Thymus (tissue), 11 donors: ENCODE measurements around the gene COG1. TPM values are rescaled to one million over a fixed set of nuclear protein-coding genes. Genes with fewer than 3 reads are reported as not detected.

ENCODE experiments used
- DNase-seq, 9 donors: peaks; one replicate each; pipeline ENCODE4 v3.0.0-alpha.2; 2013; ENCODE audit warnings: low spot score in 9 of 9, low read depth in 6 of 9, missing footprints in 1 of 9
- H3K27ac ChIP-seq, 2 donors: one replicate each; pipeline ENCODE4 v1.5.1; 2013; ENCODE audit warnings: control low read depth in 1 of 2, low read depth in 1 of 2, low read length in 1 of 2, mild to moderate bottlenecking in 1 of 2, moderate library complexity in 1 of 2
- H3K27me3 ChIP-seq, 2 donors: one replicate each; pipeline ENCODE4 v1.5.1; 2013; ENCODE audit warnings: low read length in 1 of 2; ENCODE audit not compliant: control insufficient read depth in 2 of 2, insufficient read depth in 1 of 2
- H3K36me3 ChIP-seq, 2 donors: one replicate each; pipeline ENCODE4 v1.5.1; 2013; ENCODE audit warnings: low read length in 1 of 2, mild to moderate bottlenecking in 1 of 2, moderate library complexity in 1 of 2; ENCODE audit not compliant: control insufficient read depth in 2 of 2, insufficient read depth in 2 of 2
- H3K4me1 ChIP-seq, 2 donors: one replicate each; pipeline ENCODE4 v1.5.1; 2013; ENCODE audit warnings: low read length in 2 of 2; ENCODE audit not compliant: control insufficient read depth in 2 of 2, insufficient read depth in 2 of 2
- H3K4me3 ChIP-seq, 2 donors: one replicate each; pipeline ENCODE4 v1.5.1; 2013; ENCODE audit warnings: low read length in 2 of 2, control low read depth in 1 of 2, mild to moderate bottlenecking in 1 of 2
- H3K9me3 ChIP-seq, 2 donors: one replicate each; pipeline ENCODE4 v1.5.1; 2013; ENCODE audit warnings: low read length in 1 of 2, mild to moderate bottlenecking in 1 of 2; ENCODE audit not compliant: control insufficient read depth in 2 of 2, insufficient read depth in 1 of 2
- WGBS: extraction: QIAGEN DNeasy Blood & Tissue Kit; methylation state at CpG from one replicate; pipeline ENCODE4 v1.1.7; 2013; 5-methylcytosine and 5-hydroxymethylcytosine counted together
- polyA plus RNA-seq: library from polyadenylated mRNA; stranded (reverse); fragments of 200-250 nt; gene quantifications from one replicate; pipeline ENCODE4 v1.2.3, GENCODE V29; 2013
- total RNA-seq: library from RNA; stranded (reverse); fragments of 120-200 nt; gene quantifications from one replicate; pipeline ENCODE4 v1.2.4, GENCODE V29; 2013
- donor health status: healthy.

Gene COG1
- total and polyA plus RNA-seq, 2 donors = 14.3 to 15.7 TPM

DNA sequence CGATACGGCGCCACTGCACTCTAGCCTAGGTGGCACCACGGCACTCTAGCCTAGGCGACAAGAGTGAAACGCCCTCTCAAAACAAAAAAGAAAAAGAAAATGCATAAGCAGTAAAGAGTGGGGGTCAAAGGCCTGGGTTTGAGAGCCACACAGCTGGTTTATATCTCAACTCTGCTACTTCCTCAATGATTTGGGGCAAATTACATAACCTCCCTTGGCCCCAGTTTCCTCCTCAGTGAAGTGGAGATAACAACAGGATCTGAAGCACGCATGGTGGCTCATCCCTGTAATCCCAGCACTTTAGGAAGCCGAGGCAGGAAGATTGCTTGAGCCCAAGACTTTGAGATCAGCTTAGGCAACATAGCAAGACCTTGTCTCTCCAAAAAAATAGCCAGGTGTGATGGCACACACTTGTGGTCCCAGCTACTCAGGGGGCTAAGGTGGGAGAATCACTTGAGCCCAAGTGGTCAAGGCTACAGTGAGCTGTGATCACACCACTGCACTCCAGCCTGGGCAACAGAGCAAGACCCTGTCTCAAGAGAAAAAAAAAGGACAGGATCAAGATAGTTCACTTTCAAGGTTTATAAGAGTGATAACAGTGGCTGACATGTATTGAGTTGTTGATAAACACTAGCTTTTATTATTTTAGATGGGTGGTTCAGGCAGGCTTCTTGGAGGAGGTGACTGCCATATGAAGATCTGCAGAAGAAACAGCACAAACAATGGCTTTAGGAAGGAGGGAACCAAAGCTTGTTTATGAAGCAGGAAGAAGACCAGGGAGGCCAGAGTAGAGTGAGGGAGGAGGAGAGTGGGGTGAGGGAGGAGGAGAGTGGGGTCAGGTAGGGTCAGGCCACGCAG is 8.5 kb upstream of the COG1 start:
- Histone ChIP-seq H3K27me3 (no peaks in the 10 kb centered on the region), H3K9me3 (no peaks in the 10 kb centered on the region), H3K4me1 (peaks cover 0 to 3% of the 10 kb centered on the region in 2 donors), H3K36me3 (peaks cover 0 to 5% of the 10 kb centered on the region in 2 donors), H3K4me3 (no peak overlapping the region), H3K27ac (no peak overlapping the region)
- no peak for DNase-seq
- 88% methylated on average over 9 of the region's 9 CpGs for WGBS

DNA sequence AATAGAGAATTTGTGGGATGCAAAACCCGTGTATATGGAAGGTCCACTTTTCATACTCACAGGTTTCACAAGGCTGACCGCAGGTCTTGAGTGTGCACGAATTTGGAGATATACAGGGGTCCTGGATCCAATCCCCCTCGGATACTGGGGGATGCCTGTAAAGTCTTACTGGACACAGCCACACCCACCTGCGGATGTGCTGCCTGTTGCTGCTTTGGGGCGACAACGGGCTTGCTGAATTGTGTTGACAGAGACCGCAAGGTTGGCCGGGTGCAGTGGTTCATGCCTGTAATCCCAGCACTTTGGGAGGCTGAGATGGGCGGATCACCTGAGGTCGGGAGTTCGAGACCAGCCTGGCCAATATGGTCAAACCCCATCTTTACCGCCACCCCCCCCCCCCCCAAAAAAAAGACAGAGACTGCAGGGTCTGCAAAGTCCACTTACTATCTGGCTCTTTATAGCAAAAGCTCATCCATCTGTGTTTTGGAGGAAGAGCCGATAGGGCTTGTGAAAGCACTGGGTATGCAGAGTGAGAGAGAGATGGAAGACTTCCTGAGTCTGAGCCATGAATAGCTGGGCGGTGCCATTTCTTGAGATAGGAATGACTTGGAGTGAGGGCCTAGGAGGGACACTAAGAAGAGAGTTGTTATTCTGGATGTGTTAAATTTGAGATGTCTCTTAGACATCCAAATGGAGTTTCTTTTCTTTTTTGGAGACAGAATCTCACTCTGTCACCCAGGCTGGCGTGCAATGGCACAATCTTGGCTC is 6.4 kb upstream of the COG1 start:
- Histone ChIP-seq H3K36me3 (peaks cover 0 to 4% of the 10 kb centered on the region in 2 donors), H3K27ac (no peak overlapping the region), H3K27me3 (no peaks in the 10 kb centered on the region), H3K9me3 (no peaks in the 10 kb centered on the region), H3K4me1 (peaks cover 0 to 21% of the 10 kb centered on the region in 2 donors), H3K4me3 (no peak overlapping the region)
- DNase-seq = no peak
- 96% methylated on average over 16 of the region's 16 CpGs for WGBS

DNA sequence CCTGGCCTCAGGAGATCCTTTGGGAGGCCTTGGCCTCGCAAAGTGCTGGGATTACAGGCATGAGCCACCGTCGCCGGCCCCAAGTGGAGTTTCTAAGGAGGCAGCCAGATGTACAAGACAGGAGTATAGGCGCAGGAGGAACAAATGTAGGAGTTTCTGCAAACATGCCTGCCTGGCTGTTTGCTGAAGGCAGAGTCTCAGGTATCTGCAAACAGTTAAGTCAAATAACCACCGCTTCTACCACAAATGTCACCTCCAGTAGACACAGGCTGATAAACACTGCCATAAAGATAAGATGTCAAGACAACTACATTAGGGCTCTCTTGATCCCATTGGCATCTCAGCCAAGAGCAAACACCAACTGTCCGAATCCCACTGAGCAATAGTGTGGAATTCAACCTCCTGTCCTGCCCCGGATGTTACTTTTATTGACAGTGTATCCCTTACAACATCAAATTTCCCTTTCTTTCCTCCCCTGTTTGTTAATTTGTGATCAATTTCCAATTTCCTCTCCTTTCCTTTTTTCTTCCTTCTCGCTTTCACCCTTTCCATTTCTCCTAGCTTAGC is 5.6 kb upstream of the COG1 start:
- Histone ChIP-seq H3K36me3 (peaks cover 0 to 4% of the 10 kb centered on the region in 2 donors), H3K4me3 (no peak overlapping the region), H3K27ac (no peak overlapping the region), H3K27me3 (no peaks in the 10 kb centered on the region), H3K4me1 (peaks cover 4 to 27% of the 10 kb centered on the region in 2 donors), H3K9me3 (no peaks in the 10 kb centered on the region)
- WGBS = 86% methylated on average over 9 of the region's 9 CpGs
- no peak for DNase-seq

DNA sequence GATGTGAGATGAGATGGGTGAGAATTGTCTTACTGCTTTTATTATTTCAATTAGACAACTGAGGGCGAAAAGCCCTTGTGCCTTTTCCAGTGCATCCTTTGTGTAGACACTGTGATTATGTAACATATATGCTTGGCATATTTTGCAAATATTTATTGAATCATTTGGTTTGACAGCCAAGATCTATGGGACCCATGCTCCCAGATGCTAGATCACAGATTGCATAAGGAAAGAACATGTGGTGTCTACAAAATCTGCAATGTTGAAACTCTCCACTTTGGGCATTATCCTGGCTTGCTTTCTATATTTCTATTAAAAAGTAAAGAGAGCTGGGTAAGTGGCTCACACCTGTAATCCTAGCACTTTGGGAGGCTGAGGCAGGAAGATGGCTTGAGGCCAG is 4.8 kb upstream of the COG1 start:
- DNase-seq = no peak
- H3K4me3 ChIP-seq = no peak overlapping the region
- H3K9me3 ChIP-seq = no peaks in the 10 kb centered on the region
- H3K4me1 ChIP-seq = peaks cover 4 to 27% of the 10 kb centered on the region in 2 donors
- peaks cover 0 to 4% of the 10 kb centered on the region in 2 donors for H3K36me3 ChIP-seq
- no peak overlapping the region for H3K27ac ChIP-seq
- H3K27me3 ChIP-seq = no peaks in the 10 kb centered on the region
- 96% methylated on average over 1 of the region's 1 CpG for WGBS

DNA sequence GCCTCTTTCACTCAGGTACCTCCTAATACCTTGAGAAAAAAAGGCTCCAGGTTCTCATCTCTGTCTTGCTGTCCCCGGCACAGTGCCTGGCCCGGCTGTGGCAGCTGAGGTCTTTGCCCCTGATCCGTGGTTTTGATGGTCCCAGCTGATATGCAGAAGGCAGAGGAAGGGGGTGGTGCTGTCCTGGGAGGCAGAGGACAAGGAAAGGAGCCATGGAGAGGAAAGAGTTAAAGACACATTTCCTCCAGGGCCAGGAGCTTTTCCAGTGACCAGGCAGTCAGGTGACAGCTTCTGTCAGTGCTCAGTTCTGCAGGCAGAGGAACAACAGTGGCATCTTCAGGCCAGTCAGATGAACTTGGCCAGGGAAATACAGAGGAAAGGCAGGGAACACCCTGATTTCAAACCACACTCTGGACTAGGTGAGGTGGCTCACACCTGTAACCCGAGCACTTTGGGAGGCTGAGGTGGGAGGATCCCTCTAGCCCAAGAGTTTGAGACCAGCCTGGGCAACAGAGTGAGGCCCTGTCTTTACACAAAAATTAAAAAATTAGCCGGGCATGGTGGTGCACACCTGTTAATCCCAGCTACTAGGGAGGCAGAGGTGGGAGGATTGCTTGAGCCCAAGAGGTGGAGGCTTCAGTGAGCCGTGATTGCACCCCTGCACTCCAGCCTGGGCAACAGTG is 3.3 kb upstream of the COG1 start:
- no peaks in the 10 kb centered on the region for H3K27me3 ChIP-seq
- peaks cover 0 to 4% of the 10 kb centered on the region in 2 donors for H3K36me3 ChIP-seq
- H3K4me3 ChIP-seq = no peak overlapping the region
- no peak overlapping the region for H3K27ac ChIP-seq
- DNase-seq = peak in 1 of 9 donors; percentile 19
- H3K9me3 ChIP-seq = no peaks in the 10 kb centered on the region
- H3K4me1 ChIP-seq = peaks cover 10 to 33% of the 10 kb centered on the region in 2 donors
- WGBS = 80% methylated on average over 6 of the region's 6 CpGs

DNA sequence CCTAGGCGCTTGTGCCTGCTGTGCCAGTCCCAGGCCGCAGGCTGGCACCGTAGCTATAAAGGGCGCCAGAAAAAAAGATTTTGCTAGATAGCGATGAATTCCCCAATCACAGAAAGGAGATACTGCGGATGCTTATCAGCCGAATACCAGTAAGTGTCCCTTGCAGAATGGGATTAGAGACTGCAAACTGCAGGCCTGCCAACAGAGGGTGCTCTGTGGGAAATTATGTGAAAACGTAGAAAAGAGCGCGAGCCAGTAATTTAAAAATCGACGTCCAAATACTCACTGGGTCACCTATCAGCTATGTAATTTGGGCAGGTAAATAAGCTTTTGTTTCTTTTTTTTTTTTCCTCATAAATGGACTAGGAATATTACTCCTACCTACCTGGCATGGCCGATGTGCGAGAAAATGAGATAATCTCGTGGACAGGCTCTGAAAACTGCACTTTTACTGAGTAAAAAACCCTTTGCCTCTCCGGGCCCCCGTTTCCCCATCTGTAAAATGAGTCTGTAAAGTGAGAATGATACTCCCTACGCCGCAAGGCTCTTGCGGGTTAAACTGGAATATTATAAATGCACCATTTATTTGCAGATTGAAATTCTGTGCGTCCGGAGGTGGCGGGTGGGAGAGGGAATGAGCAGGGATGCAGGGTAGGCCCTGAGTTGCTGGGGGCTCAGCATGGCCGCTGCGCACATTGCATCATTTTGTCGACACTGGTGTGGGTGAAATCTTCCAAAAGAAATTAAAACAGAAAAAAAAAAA is 1.2 kb upstream of the COG1 start:
- H3K4me1 ChIP-seq = peaks cover 10 to 33% of the 10 kb centered on the region in 2 donors
- DNase-seq = peak in 6 of 9 donors; percentile 61 to 86 (median 70)
- H3K27me3 ChIP-seq = no peaks in the 10 kb centered on the region
- no peaks in the 10 kb centered on the region for H3K9me3 ChIP-seq
- 15% methylated on average over 26 of the region's 26 CpGs for WGBS
- H3K4me3 ChIP-seq = peak overlapping the region; percentile 72 to 88
- peaks cover 2 to 8% of the 10 kb centered on the region in 2 donors for H3K36me3 ChIP-seq
- H3K27ac ChIP-seq = peak overlapping the region; percentile 15 to 94

DNA sequence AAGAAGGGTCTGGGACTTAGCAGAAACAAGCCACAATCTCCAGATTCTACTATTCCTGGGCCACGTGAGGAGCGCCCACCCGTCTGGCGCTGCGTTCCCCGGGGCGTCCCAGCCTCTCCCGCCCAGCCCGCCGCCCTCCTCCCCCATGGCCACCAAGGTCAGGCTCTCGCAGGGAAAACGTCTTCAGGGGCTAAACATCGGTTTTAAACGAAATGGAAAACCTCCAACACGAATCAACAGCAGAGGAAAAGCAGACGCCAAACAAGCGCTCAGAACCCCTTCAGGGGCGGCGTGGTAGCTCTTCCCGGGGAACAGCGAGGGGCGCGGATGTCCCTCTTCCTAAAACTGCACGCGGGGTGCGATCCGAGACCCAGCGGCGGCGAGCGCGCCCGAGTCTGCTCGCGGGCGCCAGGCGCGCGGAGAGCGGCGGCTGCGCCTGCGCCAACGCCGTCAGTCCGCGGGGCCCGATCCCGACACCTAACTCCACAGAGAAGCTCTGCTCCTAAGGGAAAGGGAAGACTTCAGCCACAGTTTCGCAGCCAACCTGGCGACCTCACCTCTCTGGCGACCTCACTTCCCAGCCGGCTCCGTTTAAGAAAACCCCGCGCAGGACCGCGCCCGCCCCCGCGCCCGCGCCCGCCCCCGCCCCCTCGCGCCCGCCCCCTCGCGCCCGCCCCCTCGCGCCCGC is 505 bp upstream of the COG1 start:
- H3K27me3 ChIP-seq = no peaks in the 10 kb centered on the region
- DNase-seq = peak in 7 of 9 donors; percentile 57 to 83 (median 65)
- 1% methylated on average over 62 of the region's 74 CpGs for WGBS
- no peaks in the 10 kb centered on the region for H3K9me3 ChIP-seq
- H3K4me3 ChIP-seq = peak overlapping the region; percentile 72 to 88
- H3K4me1 ChIP-seq = peaks cover 10 to 33% of the 10 kb centered on the region in 2 donors
- peaks cover 9 to 16% of the 10 kb centered on the region in 2 donors for H3K36me3 ChIP-seq
- H3K27ac ChIP-seq = peak overlapping the region; percentile 94 to 96
